ENCODE data around the gene PACS1.
"Not testable (repeated sequence)": the region's sequence is repeated elsewhere in the genome, so short reads cannot be mapped to it uniquely, and the experiment has no call there.

The PACS1 gene

DNA sequence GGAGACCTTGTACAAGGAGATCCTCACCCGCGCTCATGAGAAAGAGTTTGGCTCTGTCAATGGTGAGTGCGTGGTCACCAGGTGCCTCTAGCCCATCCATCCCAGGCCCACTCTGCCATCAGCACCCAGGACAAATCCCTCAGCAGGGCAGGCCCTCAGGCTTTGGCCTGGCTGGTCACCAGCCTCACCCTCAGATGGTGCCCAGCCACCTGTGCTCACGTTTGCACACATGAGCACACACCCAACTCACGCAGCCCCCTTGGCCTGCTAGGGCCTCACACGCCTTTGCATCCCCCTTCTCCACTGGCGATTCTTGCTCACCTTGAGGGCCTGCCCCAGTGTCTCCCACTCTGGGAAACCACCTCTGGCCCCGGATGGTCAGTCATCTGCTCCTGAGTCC lies 194.3 kb downstream of the PACS1 start:
- no peak for DNase-seq

DNA sequence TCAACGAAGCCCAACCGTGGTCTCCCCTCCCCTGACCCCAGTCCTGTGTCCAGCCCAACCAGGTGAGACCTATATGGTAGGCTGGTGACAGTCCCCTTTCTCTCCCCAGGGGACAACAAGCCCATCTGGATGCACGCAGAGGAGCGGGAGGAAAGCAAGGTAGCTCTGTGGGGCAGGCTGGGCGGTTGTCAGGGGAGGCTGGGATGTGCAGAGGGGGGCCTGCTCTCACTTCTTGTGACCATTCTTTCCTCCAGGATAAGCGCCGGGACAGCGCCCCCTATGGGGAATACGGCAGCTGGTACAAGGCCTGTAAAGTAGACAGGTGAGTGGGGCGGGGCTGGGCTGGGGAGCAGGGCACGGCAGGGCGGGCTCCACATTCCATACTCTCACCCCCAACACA lies 194.8 kb downstream of the PACS1 start:
- peak in 1 of 2 donors; percentile 50 for DNase-seq

DNA sequence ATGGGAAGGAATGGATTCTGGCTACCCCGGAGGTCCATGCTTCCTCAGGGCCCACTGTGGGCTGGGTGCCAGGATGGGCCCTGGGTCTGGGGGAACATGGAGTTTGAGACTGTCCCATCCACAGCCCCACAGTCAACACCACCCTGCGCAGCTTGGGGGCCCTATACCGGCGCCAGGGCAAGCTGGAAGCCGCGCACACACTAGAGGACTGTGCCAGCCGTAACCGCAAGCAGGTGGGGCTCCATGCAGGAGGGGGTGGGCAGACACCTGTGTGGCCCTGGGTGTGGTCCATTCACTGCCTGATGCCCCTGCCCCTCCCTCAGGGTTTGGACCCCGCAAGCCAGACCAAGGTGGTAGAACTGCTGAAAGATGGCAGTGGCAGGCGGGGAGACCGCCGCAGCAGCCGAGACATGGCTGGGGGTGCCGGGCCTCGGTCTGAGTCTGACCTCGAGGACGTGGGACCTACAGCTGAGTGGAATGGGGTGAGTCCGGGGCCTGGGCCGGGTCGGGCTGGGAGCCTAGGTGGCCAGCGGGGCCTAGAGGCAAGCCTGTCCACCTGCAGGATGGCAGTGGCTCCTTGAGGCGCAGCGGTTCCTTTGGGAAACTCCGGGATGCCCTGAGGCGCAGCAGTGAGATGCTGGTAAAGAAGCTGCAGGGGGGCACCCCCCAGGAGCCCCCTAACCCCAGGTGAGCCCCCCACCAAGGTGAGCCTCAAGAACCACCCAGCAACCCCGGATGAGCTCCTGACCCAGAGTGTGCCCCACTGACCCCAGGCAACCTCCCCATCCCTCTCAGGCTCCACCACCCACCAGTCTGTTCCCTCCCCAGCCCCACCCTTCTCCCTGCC lies 195.7 kb downstream of the PACS1 start:
- no peak for DNase-seq

DNA sequence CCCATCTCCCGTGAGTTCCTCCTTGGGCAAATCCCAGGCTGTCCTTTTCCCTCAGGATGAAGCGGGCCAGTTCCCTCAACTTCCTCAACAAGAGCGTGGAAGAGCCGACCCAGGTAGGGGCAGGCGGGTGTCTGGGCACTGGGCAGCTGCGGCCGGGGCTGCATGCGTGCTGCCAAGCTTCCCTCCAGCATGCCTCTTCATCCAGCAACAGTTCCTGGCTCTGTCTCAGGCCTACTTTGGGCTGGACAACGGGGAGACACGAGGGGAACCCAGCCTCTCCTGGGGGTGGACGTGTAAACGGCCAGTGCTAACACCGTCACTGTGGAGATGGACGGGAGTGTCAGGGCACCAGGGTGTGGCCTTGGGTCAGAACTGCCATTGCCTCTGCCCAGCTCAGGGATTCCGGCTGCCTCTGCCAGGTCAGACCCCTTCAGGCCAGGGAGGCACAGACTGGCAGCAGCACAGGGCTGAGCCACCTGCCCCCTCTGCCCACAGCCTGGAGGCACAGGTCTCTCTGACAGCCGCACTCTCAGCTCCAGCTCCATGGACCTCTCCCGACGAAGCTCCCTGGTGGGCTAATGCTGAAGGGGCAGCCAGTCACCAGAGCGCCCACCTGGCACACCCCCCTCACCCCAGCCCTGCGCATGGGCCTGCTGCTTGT lies 196.4 kb downstream of the PACS1 start:
- no peak for DNase-seq

DNA sequence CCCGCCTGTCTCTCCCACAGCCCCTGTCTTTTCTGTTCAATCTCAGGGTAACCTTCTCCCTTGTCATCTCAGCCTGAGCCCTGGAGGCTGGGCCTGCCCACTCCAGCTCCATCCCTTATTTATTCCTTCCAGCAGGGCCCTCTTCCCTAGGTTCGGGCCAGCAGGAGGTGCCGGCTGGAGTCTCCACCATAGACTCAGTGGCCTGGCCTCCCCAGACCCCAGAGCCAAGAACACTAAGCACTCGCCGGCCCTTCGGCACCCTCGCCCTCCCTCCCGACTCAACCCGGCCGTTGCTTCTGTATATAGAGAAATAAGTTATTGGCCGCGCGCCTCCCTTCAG lies 196.9 kb downstream of the PACS1 start:
- no peak for DNase-seq

DNA sequence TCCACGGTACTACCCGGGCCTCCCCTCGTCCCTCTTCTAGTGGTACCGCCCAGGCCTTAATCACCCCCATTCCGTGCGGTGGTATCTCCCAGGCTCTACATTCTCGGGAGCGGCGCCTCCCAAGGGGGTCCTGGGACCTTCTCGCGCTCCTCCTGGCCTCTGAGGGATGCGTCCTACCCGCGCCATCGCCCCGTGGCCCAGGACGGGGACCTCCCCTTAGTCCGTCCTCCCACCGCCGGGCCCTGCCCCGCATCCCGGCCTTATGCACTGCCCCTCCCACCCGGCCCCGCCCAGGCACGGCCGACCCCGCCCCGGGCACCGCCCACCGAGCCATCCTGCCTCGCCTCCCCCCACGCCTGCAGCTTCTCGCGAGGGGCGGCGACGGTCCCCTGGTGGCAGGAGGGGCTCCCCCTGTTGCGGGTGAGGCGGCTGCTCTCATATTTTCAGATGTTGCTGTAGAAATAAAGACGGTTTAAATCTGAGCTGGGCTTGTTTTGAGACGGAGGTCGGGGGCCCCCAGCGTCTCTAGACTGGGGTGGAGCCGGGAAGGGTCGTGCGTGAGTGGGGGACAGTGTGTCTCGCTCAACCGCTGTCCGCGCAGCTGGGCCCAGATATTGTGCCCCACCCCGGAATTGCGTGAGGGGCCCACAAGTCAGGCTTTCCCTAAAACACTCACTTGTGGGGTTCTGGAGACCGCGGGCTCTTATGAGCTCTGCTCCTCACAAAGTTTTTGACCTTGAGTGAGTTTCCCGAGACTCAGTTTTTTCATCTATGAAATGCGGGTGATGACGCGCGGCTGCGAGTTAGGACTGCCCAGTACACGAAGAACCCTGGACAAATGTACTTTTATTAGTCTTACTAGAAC lies 197.5 kb downstream of the PACS1 start:
- DNase-seq: peak; percentile 83 to 85

DNA sequence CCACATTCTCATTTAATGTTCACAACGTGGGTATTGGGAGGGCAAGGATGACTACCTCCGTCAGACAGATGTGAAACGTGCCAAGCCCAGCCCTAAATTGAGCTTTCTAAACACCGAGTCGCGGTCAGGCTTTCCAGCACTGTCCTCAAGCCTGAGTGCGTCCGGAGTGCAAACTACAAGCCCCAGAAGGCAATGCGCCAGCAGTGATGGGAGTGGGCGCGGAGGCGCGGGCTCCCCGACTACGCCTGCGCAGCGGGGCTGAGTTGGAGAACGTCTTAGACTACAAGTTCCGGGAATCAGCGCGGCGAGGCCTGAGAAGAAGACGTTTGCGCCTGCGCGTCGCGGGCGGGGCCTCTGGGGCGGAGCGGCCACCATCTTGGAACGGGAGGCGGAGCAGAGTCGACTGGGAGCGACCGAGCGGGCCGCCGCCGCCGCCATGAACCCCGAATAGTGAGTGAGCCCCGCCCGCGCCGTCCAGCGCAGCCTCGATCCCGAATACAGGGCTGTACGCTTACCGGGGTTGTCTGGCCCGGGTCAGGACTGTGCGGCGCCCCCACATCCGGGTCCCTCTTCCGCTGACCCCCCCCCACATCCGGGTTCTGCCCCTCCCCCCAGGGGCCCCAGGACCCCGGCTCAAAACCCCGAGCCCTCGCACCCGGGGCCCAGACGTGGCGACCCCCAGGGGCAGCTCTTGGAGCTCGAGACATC lies 198.3 kb downstream of the PACS1 start, which contains the start of gene RAB1B:
TSS of gene RAB1B (plus strand) at position 396 of the 708 bp plus-strand sequence. CDS start at position 437, 41 bp downstream.
- DNase-seq: peak; percentile 99 to 100

DNA sequence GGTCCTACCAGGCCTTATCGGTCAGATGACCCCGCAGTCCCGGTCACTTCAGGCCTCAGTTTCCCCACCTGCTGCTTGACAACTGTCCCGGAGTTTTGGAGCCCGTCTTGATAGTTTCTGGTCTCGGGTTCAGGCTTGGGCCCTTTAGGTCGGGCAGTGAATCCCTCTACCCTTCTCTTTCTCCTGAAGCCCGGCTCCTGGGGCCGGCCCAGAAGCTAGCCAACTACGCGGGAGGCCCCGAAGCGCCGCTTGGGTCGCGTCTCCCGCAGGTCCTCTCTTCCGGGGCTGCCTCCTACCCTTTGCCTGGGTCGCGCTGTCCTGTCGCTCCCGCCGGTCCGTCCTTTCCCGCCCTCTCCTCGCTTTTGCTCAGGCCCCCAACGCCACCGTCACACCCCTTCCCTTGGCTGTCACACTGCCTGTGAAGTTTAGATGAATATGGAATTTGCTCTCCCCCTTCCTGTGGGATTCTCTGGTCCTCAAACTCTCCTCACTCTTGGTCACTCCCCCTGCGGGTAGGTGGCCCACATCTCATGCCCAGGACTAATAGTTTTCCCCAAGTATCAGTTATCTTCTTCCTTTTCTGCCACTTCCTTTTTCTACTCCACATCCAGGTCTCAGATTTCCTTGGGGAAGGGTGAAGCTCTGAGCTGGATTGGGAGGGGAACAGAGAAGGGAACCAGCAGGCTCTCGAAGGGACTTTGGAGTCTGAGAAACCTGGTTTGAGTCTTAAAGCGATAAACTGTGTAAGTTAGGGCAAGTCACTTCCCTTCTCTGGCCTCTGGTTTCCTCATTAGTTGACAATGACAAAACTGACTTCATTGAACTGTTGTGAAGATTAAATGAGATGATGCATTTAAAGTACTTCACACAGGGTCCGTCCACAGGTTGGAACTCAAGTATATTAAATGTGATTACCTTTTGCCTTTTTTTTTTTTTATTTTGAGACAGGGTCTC lies 199.2 kb downstream of the PACS1 start:
- no peak for DNase-seq

DNA sequence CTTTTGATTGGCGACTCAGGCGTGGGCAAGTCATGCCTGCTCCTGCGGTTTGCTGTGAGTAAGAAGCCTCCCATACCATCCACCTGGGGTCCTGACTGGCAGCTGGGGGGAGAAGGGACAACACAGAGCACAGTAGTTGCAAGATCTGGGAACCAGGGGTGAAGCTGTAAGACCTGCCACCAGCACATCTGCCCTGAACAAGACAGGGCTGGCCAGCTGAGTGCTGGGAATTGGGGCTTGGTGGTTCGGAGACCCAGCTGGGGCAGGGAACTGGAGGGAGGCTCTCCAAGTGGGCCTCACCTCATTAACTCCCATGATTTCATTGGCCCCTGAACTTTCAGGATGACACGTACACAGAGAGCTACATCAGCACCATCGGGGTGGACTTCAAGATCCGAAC lies 201.7 kb downstream of the PACS1 start:
- no peak for DNase-seq

DNA sequence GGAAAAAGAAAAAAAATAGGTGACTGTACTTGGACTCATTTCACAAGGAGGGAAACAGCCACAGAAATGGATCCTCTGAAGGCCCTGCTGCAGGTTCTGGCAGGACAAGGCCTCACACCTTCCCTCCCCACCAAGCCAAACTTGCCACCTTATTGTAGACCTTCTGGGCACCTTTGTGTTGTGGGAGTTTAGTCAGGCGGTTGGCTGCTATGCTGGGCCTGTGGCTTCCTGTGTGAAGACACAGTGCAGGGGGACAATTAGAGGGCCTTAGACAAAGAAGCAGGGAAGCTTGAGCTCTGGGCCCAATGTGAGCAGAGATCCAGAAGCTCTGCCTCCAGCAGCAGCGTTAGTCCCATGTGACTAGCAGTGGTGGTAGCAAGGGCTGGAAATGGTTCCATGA lies 202.5 kb downstream of the PACS1 start:
- DNase-seq: no peak

DNA sequence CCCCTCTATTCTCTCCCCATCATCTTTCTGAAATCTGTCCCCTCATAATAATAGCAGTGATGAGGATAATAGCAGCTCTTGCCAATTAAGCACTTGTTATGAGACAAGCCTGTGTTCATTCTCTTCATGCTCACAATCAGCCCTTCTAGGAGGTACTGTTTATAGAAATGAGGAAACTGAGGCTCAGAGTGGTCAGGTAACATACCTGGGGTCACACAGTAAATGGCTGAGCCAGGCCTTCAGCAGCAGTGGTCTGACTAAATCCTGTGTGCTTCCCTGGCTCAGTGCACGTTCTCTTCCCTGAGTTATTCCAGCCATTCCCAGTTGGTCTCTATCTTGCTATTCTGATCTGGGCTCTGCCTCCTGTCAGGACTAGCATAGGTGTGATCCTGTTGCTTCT lies 204.1 kb downstream of the PACS1 start:
- DNase-seq: no peak

DNA sequence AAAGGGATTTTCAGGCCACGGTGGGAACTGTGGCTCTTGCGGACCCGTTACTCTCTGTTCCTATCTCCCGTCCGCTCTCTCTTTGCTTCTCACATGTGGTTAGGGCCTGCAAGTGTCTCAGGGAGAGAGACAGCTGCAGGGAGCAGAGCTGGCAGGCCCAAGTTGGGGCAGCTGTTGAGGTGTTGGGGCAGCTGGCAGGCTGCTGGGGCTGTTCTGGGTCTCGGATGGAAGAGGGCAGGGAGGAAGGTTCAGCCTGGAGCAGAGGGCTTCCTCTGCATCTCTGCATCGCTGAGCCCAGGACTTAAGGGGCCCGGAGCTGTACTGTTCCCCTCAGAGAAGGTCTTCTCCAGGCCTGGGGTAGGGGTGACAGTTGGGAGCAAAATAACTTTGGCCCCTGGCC lies 205.3 kb downstream of the PACS1 start:
- DNase-seq: no peak

DNA sequence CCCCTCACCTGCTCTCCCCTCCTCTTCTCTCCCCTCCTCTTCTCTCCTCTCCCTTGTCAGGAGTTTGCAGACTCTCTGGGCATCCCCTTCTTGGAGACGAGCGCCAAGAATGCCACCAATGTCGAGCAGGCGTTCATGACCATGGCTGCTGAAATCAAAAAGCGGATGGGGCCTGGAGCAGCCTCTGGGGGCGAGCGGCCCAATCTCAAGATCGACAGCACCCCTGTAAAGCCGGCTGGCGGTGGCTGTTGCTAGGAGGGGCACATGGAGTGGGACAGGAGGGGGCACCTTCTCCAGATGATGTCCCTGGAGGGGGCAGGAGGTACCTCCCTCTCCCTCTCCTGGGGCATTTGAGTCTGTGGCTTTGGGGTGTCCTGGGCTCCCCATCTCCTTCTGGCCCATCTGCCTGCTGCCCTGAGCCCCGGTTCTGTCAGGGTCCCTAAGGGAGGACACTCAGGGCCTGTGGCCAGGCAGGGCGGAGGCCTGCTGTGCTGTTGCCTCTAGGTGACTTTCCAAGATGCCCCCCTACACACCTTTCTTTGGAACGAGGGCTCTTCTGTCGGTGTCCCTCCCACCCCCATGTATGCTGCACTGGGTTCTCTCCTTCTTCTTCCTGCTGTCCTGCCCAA lies 206.0 kb downstream of the PACS1 start:
- DNase-seq: no peak

DNA sequence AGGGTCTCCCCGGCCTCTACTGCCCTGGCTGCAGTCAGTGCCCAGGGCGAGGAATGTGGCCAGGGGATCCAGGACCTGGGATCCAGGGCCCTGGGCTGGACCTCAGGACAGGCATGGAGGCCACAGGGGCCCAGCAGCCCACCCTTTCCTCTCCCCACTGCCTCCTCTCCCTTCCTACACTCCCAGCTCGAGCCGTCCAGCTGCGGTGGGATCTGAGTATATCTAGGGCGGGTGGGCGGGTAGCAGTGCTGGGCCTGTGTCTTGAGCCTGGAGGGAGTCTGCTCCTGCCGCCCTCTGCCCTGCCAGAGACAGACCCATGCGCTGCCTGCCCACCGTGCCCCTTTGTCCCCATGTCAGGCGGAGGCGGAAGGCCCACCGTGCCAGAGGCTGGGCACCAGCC lies 206.5 kb downstream of the PACS1 start:
- not testable (repeated sequence) for DNase-seq

DNA sequence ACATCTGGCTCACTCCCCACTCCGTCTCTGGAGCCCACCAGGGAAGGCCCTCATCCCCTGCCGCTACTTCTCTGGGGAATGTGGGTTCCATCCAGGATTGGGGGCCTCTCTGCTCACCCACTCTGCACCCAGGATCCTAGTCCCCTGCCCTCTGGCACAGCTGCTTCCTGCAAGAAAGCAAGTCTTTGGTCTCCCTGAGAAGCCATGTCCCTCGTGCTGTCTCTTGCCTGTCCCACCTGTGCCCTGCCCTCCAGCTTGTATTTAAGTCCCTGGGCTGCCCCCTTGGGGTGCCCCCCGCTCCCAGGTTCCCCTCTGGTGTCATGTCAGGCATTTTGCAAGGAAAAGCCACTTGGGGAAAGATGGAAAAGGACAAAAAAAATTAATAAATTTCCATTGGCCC lies 207.0 kb downstream of the PACS1 start:
- DNase-seq: not testable (repeated sequence)

DNA sequence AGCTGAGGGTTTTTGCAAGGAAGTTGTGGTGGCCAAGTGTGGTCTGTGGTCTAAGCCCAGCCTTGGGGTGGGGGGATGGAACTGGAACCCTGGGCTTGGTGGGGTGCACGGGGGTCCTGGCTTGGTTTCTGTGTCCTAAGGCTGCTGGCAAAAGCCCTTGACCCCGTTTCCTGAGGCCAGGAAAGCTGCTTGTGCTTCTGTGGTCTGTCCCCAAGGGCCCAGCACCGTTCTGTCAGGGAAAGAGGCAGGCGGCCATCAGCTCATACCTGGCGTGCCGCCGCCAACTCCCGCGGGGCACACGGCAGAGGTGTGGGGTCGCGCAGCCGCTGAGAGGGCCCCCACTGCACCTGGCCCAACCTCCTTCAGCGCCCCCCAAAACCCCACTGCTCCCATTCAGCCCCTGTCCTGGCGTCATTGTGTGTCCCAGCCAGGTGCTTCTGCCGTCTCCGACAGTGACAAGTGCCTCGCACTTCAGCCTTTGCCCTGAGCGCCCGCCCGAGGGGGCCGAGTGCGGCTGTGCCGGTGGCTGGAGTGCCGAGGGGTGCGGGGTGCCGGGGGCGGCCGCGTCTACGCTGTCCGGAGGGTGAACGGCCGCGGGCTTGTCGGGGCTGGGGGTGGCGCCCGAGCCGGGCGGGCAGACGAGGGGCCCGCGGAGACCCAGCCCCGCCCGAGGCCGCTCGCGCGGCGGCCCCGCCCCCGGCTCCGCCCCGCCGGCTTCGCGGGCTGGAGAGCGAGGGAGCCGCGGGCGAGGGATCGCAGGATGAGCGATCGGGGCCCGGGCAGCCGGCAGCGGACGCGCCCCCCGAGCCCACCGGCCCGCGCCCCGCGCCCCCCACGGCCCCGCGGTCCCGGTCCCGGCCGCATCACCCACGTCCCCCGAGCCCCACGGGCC lies 207.6 kb downstream of the PACS1 start, which contains the start of gene CNIH2:
TSS of gene CNIH2 (plus strand) at position 705 of the 892 bp plus-strand sequence. CDS start 282 bp downstream, outside the sequence.
- peak; percentile 40 to 52 for DNase-seq

DNA sequence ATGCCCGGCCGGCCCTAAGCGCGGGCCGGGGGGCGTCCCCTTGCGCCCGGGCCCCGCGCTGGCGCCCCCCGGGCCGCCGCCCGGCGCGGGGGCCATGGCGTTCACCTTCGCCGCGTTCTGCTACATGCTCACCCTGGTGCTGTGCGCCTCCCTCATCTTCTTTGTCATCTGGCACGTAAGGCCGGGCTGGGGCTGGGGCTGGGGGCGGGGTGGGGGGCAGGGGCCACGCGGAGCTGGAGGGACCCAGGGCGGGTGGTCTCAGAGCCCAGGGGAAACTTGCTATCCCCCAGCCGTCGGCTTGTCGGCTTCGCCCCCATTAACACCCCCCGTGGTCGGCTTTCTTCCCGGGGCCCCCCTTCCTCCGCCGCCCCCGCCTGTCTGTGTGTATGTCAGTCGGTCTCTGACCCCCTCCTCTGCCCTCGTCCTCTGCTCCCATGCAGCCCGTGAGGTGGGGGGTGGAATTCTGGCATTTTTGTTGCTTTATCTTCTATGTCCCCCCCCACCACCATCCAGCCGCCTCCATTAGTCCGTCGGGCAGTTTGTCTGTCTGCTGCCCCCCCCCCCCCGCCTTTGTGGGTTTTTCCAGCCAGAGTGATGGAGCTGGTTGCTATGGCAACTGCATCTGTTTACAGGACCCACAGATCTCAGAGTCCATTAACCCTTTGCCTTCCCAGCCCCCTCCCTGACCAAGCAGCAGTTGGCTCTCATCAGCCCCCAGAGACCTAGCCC lies 208.5 kb downstream of the PACS1 start:
- no peak for DNase-seq

DNA sequence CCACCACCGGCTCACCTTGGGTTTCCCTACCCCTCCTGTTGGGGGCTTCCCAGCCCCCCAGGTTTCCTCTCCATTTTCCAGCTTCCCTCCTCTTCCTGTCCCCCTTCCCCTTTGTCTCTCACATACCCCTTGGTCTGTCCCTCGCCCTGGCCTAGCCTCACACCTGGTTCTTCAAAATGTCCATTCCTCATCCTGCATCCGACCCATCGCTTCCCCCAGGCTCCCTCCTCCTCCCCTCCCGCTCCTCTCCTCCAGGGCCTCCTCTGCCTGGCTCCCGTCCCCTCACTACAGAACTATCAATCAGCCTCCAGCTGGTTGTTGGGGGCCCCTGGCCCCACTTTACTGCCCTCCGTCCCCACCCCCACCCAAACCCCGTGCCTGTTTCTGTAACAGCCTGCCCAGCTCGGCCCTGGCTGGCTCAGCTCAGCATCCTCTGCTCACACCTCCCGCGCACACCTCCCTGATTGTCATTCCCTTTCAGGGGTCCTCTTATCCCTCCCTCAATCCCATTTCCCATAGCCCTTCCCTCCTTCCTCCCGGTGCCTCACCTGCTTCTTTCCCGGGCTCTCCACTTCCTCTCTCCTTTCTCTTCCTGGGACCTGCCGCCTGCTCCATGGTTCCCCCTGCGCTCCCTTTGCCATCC lies 209.1 kb downstream of the PACS1 start:
- DNase-seq: no peak

DNA sequence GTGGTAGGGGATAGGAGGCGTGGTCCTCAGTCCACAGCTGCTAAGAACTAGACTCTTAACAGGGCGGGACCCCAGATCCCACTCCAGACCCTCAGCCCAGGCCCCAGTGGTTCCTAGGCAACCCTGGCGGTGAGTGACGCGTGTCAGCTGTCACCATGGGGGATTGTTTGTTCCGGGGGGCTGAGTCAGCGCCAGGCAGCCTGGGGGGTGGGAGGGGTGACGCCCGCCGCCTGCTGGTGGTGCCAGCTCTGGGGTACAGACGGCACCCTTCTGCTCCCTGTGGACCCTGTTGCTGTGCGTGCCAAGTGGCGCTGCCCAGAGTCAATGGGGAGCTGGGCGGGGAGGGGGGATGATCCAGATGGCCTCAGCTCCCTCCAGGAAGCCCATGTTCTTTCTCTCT lies 210.4 kb downstream of the PACS1 start:
- DNase-seq: no peak
